Measurements from ENCODE around the gene RAD51.

DNA sequence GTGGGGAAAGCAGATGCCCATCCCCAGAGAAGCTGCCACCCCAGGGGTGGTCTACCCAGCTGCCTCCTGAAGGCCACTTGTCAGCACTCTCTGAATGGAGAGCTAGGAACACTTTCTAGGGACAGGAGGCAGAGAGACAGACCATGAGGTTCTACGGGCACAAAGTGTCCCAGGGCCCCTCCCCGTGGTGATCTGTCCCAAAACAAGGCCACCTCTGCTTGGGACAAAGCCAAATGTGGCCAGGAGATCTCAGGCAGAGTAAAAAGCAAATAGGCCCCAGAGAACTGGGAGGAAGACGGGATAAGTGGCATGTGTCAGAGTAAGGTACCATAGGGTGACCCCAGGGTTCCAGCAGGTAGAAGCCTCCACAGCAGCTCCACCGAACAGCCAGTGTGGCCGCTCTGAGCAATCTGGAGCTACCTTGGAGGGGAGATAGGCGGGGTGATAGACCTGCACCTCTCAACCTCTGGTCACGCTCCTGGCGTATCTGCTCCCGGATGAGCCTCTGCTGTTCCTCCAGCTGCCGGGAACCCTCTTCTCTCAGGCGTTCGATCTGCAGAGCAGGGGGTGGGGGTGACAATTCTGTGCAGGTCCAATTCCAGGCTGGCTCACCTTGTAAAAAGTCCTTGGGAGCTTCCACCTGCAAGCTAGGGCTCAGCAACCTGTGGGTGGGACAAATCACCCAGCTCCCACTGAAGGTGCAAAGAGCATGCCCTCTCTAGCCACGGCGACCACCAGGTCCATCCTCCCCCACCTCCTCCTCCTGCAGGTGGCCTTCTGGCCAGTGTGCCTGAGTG lies 81.0 kb downstream of the RAD51 start:
- no peak for TF ChIP-seq POLR2A (IDR thresholded peaks at IDR 0.05; ENCODE audit: extremely low read depth, insufficient read length)
- TF ChIP-seq, protein P1, sequence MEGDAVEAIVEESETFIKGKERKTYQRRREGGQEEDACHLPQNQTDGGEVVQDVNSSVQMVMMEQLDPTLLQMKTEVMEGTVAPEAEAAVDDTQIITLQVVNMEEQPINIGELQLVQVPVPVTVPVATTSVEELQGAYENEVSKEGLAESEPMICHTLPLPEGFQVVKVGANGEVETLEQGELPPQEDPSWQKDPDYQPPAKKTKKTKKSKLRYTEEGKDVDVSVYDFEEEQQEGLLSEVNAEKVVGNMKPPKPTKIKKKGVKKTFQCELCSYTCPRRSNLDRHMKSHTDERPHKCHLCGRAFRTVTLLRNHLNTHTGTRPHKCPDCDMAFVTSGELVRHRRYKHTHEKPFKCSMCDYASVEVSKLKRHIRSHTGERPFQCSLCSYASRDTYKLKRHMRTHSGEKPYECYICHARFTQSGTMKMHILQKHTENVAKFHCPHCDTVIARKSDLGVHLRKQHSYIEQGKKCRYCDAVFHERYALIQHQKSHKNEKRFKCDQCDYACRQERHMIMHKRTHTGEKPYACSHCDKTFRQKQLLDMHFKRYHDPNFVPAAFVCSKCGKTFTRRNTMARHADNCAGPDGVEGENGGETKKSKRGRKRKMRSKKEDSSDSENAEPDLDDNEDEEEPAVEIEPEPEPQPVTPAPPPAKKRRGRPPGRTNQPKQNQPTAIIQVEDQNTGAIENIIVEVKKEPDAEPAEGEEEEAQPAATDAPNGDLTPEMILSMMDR (IDR thresholded peaks at IDR 0.05; ENCODE audit: low read depth, low read length) = no peak
